Heart right ventricle (tissue), 16 donors: Measurements from ENCODE around the gene MAB21L4. TPM values are rescaled to one million over a fixed set of nuclear protein-coding genes. Genes with fewer than 3 reads are reported as not detected.
A peak's percentile ranks its signal among the peaks of the same experiment; 100 is the strongest.

ENCODE experiments used
- ATAC-seq, 8 donors: fragments of 200-7000 bp; cut with Tn5 transposase; one replicate each; pipeline ENCODE4 v1.9.1; 2020; ENCODE audit warnings: mild to moderate bottlenecking in 8 of 8, moderate library complexity in 8 of 8, moderate number of reproducible peaks in 1 of 8
- DNase-seq, 2 donors: peaks; one replicate each; pipeline ENCODE4 v3.0.0-alpha.2; 2020
- H3K27ac ChIP-seq, 10 donors: fragments of 200-600 bp; sonication (generic) in 2 of 10; one replicate each; pipeline versions ENCODE4 v1.5.0 to v1.8.0; 2020 to 2022; ENCODE audit warnings: mild to moderate bottlenecking in 3 of 10
- H3K27me3 ChIP-seq, 7 donors: fragments of 200-600 bp; one replicate each; pipeline ENCODE4 v1.8.0; 2021 to 2022; ENCODE audit warnings: mild to moderate bottlenecking in 2 of 7
- H3K36me3 ChIP-seq, 9 donors: fragments of 200-600 bp; sonication (generic) in 1 of 9; one replicate each; pipeline versions ENCODE4 v1.5.0 to v1.8.0; 2020 to 2022; ENCODE audit warnings: mild to moderate bottlenecking in 2 of 9
- H3K4me1 ChIP-seq, 9 donors: fragments of 200-600 bp; sonication (generic) in 1 of 9; one replicate each; pipeline versions ENCODE4 v1.5.0 to v1.8.0; 2020 to 2022; ENCODE audit warnings: mild to moderate bottlenecking in 4 of 9
- H3K4me3 ChIP-seq, 10 donors: fragments of 200-600 bp; sonication (generic) in 2 of 10; one replicate each; pipeline versions ENCODE4 v1.5.0 to v1.8.0; 2020 to 2022; ENCODE audit warnings: mild to moderate bottlenecking in 7 of 10, moderate library complexity in 2 of 10
- H3K9me3 ChIP-seq, 11 donors: fragments of 200-600 bp in 10 of 11; sonication (generic) in 2 of 11; one replicate each; pipeline versions ENCODE4 v1.5.0 to v1.8.0; 2013 to 2022; ENCODE audit warnings: mild to moderate bottlenecking in 2 of 11, control low read depth in 1 of 11, moderate library complexity in 1 of 11
- WGBS, 2 donors: extraction: QIAGEN DNeasy Blood & Tissue Kit; methylation state at CpG; one replicate each; pipeline ENCODE4 v1.1.7; 2013; ENCODE audit warnings: inconsistent platforms in 1 of 2; 5-methylcytosine and 5-hydroxymethylcytosine counted together
- intact Hi-C, 10 donors: fragments of 100-400 bp; cut with DNase I; formaldehyde crosslinking; loops; one replicate each; pipeline versions ENCODE4 v1.11.1 to v1.14.2; 2022
- polyA plus RNA-seq, 2 donors: library from polyadenylated mRNA; stranded (reverse); fragments of 200-250 nt; gene quantifications; one replicate each; pipeline ENCODE4 v1.2.3, GENCODE V29; 2013
- total RNA-seq, 10 donors: library from RNA; stranded (reverse); fragmentation: NEBNext Ultra II Directional in 3 of 10; extraction: Animal tissue kit (Norgen Biotek cat#: 25700) in 3 of 10; gene quantifications; one replicate each; pipeline versions ENCODE4 v1.2.1 to v1.2.4, GENCODE V29; 2021 to 2023
- TF ChIP-seq, protein P1 (sequence below), 9 donors: fragments of 200-600 bp; sonication (generic) in 2 of 9; IDR thresholded peaks; one replicate each; pipeline versions ENCODE4 v1.5.0 to v1.8.0; 2021 to 2022; ENCODE audit warnings: antibody characterized with exemption in 9 of 9, mild to moderate bottlenecking in 5 of 9, moderate library complexity in 1 of 9
- donor health status: Arrhythmogenic right ventricular cardiomyopathy.
- donor health status: ischemic (EF 13 %, LVEDD 7.1; RV severe dilation, severe dysfunction).
- donor health status: healthy with polysubstance abuse.
- donor health status: DM: no; HTN: yes; CAD: no.
- donor health status: DM: no; HTN: no; CAD: no.
- donor health status: ischemic (EF 25% LVEDD 6.9; RV normal size, moderate dysfunction).
- donor health status: ischemic (EF 25% LVEDD 5.7; RV mildly dilated, moderate dysfunction).
- donor health status: healthy.
- donor health status: DM: yes; HTN: yes; CAD: no.
- donor health status: Ischemic cardiomyopathy.
- donor health status: ischemic (EF 35%, LVEDD 5.7; RV mildly dilated, moderate dysfunction).
- donor health status: nonischemic (EF 11% LVEDD 7.7; RV severe dilation, severe dysfunction).
- donor health status: DM: yes; HTN: yes; CAD: no.
- donor health status: PGD.
- donor health status: ischemic (EF 29% LVEDD 5.4; RV normal size, mild dysfunction).
- donor health status: nonischemic (EF 23%, LVEDD 6.1; RV moderate dilation, normal function).

Gene MAB21L4
- total and polyA plus RNA-seq, 12 donors: 0.06 to 0.32 (median 0.29) TPM; not detected in 9

DNA sequence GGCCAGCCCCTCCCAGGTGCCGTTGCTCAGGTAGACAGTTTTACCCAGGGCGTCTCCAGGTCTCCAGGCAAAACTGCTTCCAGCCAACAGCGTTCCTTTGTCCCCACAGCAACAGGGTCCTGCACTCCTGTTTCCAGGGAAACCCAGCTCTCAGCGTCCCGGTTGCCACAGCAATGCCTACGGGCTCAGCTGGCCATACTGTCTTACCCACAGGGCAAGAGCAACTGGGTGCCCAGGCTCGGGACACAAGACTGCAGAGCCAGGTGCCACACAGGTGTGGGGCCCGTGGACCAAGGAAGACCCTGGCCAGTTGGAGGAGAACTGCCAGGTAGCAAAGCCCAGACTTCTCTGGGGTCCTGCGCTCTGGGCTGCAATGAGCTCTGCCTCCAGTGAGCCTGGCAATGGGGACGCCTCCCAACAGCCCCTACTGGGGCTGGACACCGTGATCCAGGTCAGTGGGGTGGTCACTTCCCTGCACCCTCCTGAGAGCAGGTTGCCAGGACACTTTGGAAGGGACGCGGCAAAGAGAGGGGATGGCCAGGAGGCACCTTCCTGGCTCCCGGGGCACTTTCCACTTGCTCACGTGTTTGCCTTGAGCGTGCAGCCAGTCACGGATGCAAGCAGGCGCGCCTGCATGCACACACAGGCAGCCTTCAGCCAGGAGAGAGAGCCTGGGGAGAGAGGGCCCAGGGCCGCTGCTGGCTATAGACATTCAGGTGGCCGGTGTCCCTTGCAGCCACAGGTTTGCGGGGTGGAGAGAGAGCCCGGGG lies 10.4 kb upstream of the MAB21L4 start, which contains the start of gene CROCC2:
Gene CROCC2, plus strand, starts transcription at position 196 of the 770 bp plus-strand sequence. Its CDS starts 178 bp downstream, at position 374.
- H3K36me3 ChIP-seq: no peaks in the 10 kb centered on the region
- TF ChIP-seq, protein P1, sequence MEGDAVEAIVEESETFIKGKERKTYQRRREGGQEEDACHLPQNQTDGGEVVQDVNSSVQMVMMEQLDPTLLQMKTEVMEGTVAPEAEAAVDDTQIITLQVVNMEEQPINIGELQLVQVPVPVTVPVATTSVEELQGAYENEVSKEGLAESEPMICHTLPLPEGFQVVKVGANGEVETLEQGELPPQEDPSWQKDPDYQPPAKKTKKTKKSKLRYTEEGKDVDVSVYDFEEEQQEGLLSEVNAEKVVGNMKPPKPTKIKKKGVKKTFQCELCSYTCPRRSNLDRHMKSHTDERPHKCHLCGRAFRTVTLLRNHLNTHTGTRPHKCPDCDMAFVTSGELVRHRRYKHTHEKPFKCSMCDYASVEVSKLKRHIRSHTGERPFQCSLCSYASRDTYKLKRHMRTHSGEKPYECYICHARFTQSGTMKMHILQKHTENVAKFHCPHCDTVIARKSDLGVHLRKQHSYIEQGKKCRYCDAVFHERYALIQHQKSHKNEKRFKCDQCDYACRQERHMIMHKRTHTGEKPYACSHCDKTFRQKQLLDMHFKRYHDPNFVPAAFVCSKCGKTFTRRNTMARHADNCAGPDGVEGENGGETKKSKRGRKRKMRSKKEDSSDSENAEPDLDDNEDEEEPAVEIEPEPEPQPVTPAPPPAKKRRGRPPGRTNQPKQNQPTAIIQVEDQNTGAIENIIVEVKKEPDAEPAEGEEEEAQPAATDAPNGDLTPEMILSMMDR (IDR thresholded peaks at IDR 0.05): no peak
- H3K27me3 ChIP-seq: peaks cover 0 to 24% (median 0%) of the 10 kb centered on the region in 7 donors
- H3K27ac ChIP-seq: no peak within 1 kb of the TSS
- ATAC-seq (no peak), DNase-seq (peak in 1 of 2 donors; percentile 8)
- intact Hi-C loops: no loop called here
- WGBS, 2 donors: 72 to 77% methylated on average over 23 of the region's 23 CpGs
- peaks cover 0 to 6% (median 0%) of the 10 kb centered on the region in 11 donors for H3K9me3 ChIP-seq
- H3K4me3 ChIP-seq: no peak within 1 kb of the TSS
- peaks cover 0 to 20% (median 0%) of the 10 kb centered on the region in 9 donors for H3K4me1 ChIP-seq

- no peak overlapping the region for H3K27ac ChIP-seq
- peaks cover 0 to 15% (median 0%) of the 10 kb centered on the region in 11 donors for H3K9me3 ChIP-seq
- ATAC-seq (peak in 1 of 8 donors; percentile 7), DNase-seq (peak in 1 of 2 donors; percentile 7)
- H3K36me3 ChIP-seq: no peaks in the 10 kb centered on the region
- peaks cover 0 to 22% (median 0%) of the 10 kb centered on the region in 7 donors for H3K27me3 ChIP-seq
- 78 to 82% methylated on average over 13 of the region's 13 CpGs for WGBS, 2 donors
- TF ChIP-seq, protein P1 (IDR thresholded peaks at IDR 0.05): no peak
- peaks cover 0 to 20% (median 0%) of the 10 kb centered on the region in 9 donors for H3K4me1 ChIP-seq
- intact Hi-C loops: no loop called here
- H3K4me3 ChIP-seq: no peak overlapping the region
Measured at GRCh38 chr2:240905176-240905781, 9.3 kb upstream of the MAB21L4 start.

GRCh38 chr2:240904216-240905175 lies 8.5 kb upstream of the MAB21L4 start:
- H3K4me1 ChIP-seq: peaks cover 0 to 22% (median 1%) of the 10 kb centered on the region in 9 donors
- intact Hi-C loops: no loop called here
- WGBS, 2 donors: 79 to 83% methylated on average over 19 of the region's 19 CpGs
- TF ChIP-seq, protein P1 (IDR thresholded peaks at IDR 0.05): no peak
- H3K27me3 ChIP-seq: peaks cover 0 to 15% (median 0%) of the 10 kb centered on the region in 7 donors
- H3K27ac ChIP-seq: no peak overlapping the region
- DNase-seq (peak in 1 of 2 donors; percentile 9), ATAC-seq (peak in 3 of 8 donors; percentile 10 to 41 (median 27))
- H3K9me3 ChIP-seq: peaks cover 0 to 15% (median 0%) of the 10 kb centered on the region in 11 donors
- no peaks in the 10 kb centered on the region for H3K36me3 ChIP-seq
- no peak overlapping the region for H3K4me3 ChIP-seq
